GM21423 (cell line): Measurements from ENCODE around the gene PLK2.

ENCODE experiments used
- ATAC-seq: cut with Tn5 transposase; IDR thresholded peaks from one replicate; pipeline ENCODE4 v1.9.1; 2021; ENCODE audit warnings: mild to moderate bottlenecking, moderate library complexity; ENCODE audit not compliant: unreplicated experiment

PLK2 gene

DNA sequence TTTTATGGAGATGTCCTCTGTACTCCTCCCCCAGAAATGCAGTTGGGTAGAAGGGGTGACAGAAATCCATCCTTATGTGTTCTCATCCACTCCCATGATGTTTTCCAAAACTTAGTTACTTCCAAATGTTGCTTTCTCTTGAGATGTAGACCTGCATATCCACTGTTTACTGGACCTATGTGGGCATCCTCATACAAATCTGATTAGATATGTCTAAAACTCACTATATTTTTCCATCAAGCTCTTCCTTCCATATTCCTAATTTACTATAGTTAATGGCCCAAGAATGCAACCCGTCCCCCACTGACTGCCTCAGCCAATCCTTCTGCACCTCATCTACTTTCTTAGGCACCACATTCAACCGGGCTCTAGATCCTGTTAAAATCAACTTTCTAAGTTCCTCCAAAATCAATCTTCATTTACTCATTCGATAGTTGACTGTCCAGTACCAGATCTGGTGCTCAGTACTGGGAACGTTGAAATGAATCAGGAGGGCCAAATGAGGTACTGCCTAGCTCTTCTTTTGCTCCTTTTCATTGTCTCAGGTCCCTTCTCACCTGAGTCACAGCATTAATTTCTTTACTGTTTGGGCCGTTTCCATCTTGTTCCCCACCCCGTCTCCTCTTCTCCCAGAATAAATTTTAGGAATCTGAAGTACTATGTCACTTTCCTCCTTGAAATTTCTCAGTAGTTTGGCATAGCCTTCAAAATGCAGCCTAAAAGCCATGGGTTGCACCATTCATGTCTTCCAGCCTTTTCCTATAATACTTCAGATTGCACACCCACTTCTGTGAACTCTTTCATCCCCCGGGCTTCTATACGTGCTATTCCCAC is 7.9 kb downstream of the PLK2 start:
- no peak for ATAC-seq

DNA sequence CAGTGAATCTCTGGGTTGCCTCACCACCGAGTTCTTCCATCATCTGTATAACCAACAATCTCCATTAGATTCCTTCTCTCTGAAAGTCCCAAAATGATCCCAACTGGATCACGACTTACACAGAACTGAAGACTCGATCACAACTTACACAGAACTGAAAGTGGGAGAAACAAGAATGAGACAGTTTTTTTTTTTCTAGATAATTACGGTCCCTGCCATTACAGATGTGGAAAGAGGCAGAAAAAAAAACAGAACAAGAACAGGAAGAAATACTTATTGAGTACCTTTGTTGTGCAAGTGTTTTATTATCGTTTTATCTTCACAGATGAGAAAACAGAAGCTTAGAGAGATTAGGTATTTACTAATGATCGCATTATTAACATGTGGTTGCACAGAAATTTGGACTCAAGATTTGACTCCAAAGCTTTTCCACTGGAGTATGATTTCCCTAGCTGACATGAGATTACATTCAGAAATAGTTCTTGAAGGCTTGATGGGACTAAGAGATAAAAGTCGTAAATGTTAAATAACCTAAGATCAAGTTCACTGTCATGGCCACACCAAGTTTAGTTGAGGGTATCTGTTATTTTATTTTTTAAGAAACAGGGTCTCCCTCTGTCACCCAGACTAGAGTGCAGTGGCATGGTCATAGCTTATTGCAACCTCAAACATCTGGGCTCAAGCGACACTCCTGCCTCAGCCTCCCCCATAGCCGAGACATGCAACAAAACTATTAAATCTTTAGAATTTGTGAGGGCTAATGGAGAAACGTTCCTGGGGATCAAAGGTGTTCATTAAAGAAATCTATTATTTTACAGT is 8.9 kb downstream of the PLK2 start:
- no peak for ATAC-seq

GRCh38 chr5:58450018-58450417 is 9.9 kb downstream of the PLK2 start:
- no peak for ATAC-seq

GRCh38 chr5:58447226-58447625 is 12.7 kb downstream of the PLK2 start:
- ATAC-seq = no peak

DNA sequence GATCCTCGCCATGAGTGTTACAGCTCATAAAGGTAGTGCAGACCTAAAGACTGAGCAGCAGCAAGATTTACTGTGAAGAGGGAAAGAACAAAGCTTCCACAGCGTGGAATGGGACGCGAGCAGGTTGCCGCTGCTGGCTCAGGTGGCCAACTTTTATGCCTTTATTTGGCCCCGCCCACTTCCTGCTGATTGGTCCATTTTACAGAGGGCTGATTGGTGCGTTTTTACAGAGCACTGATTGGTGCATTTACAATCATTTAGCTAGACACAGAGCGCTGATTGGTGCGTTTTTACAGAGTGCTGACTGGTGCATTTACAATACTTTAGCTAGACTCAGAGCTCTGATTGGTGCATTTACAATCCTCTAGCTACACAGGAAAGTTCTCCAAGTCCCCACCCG is 13.9 kb downstream of the PLK2 start:
- ATAC-seq = no peak

DNA sequence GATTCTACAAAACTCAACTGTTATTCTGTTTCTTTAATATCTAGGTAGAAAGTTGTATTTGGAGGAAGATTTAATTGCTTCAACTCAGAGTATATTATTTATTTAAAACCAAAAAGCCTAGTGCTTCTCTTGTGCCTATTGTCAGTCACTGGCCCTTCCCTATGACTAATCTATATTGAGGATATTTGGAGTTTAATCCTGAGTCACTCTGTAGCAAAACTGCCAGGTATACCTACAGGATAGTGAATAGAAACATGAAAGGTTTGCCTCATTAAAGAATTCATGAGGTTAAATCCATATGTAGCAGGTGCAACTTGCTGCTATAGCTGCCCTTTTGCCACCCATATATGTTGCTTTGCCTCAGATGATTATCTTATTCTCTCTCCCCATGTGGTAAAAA is 15.1 kb downstream of the PLK2 start:
- no peak for ATAC-seq

GRCh38 chr5:58440901-58441460 is 18.9 kb downstream of the PLK2 start:
- ATAC-seq = no peak

GRCh38 chr5:58439094-58439644 is 20.7 kb downstream of the PLK2 start:
- no peak for ATAC-seq

DNA sequence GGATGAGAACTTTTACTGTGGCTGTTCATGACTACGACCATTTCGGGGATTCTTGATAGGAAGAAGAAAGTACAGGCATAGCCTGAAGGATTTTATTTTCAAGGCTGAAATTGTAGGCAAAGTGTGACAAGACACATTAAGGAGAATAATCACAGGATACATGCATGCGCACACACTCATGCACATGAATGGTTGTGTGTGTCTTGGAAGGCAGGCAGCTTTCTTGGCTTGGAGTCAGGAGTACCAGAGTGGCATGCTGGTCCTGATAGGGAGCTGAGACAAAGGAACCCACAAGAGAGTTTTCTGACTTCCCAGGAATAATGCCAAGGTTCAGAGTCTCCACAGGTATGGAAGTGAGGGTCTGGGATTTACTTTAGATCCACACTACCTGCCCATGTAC is 22.2 kb downstream of the PLK2 start:
- no peak for ATAC-seq

GRCh38 chr5:58431832-58432231 is 28.1 kb downstream of the PLK2 start:
- ATAC-seq = no peak

DNA sequence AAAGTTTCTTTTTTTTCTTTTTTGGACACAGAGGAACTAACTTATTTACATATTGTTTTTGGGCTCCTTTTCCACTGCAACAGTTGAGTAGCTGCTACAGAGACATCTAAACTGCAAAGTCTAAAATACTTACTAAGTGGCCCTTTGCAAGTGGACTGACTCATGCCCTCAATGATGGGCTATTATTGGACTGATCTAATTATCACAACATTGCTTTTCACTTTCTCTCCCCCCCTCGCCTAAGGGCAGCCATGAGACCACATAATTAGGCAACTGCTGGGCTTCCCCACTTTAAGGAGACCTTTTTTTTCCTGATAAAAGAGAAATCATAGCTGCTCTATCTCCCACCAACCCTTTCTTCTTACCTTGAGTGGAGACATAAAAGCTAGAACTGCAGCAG is 47.0 kb downstream of the PLK2 start:
- no peak for ATAC-seq

- no peak for ATAC-seq
These were observed 47.8 kb downstream of the PLK2 start for GRCh38 chr5:58412081-58412480.

GRCh38 chr5:58411372-58411771 is 48.5 kb downstream of the PLK2 start:
- no peak for ATAC-seq

GRCh38 chr5:58410441-58410840 is 49.4 kb downstream of the PLK2 start:
- ATAC-seq = no peak

- no peak for ATAC-seq
These were observed 52.7 kb downstream of the PLK2 start for GRCh38 chr5:58407042-58407719.

- no peak for ATAC-seq
These were observed 53.5 kb downstream of the PLK2 start for GRCh38 chr5:58406394-58406793.

DNA sequence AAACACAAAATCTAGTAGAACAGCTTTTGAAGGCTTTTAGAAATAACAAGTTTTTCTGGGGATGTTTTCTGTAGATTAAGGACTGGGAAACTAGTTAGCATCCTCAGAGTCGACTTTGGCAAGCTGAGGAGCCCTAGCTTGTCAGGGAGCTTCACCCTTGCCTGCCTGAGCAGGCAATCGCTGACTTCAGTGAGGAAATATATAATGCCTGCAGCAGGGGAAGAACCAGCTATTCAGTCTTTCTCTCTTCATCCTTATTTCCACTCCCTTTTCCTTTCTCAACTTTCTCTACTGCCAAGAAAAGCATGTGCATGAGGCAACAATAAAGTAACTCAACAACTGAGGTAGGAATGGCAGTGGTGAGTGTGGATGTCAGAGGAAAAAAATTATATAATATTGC is 54.7 kb downstream of the PLK2 start:
- ATAC-seq = no peak

DNA sequence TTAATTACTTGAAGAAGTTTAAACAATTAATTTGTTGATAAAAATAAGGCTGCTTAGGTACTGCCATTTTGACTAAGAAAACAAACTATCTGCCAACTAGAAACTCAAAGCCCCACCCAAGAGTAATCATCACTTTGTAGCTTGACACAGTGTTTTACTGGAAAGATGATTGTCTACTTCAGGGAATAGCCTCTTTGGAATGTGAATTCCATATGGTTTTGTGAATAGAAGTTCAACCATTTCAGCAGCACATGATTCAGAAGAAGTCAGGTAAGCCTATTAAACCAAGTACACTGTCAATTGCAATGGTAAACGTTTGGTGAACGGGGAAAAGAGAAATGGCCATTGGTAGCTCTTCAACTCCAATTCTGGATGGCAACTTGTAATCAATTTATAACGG is 55.2 kb downstream of the PLK2 start:
- ATAC-seq = no peak
